BLaER1 (cell line): ENCODE measurements around the gene NOTCH3.

Source experiments
- H3K27ac ChIP-seq: shearing (Covaris generic); formaldehyde crosslinking; 2 replicates; pipeline ENCODE4 v1.8.1; 2022
- H3K27me3 ChIP-seq: shearing (Covaris generic); formaldehyde crosslinking; 2 replicates; pipeline ENCODE4 v1.8.1; 2022
- H3K36me3 ChIP-seq: shearing (Covaris generic); formaldehyde crosslinking; 2 replicates; pipeline ENCODE4 v1.8.1; 2022
- H3K4me1 ChIP-seq: shearing (Covaris generic); formaldehyde crosslinking; 2 replicates; pipeline ENCODE4 v1.8.1; 2022
- H3K4me2 ChIP-seq: shearing (Covaris generic); formaldehyde crosslinking; 2 replicates; pipeline ENCODE4 v1.8.1; 2022
- H3K4me3 ChIP-seq: shearing (Covaris generic); formaldehyde crosslinking; 2 replicates; pipeline ENCODE4 v1.8.1; 2022
- H3K9ac ChIP-seq: shearing (Covaris generic); formaldehyde crosslinking; 2 replicates; pipeline ENCODE4 v1.8.1; 2022
- H3K9me3 ChIP-seq: shearing (Covaris generic); formaldehyde crosslinking; 2 replicates; pipeline ENCODE4 v1.8.1; 2022
- H4K20me1 ChIP-seq: shearing (Covaris generic); formaldehyde crosslinking; 2 replicates; pipeline ENCODE4 v1.8.1; 2022
- Cebpa-rat ChIP-seq: shearing (Covaris generic); IDR thresholded peaks from 2 replicates; pipeline ENCODE4 v1.8.1; 2022

NOTCH3 gene

DNA sequence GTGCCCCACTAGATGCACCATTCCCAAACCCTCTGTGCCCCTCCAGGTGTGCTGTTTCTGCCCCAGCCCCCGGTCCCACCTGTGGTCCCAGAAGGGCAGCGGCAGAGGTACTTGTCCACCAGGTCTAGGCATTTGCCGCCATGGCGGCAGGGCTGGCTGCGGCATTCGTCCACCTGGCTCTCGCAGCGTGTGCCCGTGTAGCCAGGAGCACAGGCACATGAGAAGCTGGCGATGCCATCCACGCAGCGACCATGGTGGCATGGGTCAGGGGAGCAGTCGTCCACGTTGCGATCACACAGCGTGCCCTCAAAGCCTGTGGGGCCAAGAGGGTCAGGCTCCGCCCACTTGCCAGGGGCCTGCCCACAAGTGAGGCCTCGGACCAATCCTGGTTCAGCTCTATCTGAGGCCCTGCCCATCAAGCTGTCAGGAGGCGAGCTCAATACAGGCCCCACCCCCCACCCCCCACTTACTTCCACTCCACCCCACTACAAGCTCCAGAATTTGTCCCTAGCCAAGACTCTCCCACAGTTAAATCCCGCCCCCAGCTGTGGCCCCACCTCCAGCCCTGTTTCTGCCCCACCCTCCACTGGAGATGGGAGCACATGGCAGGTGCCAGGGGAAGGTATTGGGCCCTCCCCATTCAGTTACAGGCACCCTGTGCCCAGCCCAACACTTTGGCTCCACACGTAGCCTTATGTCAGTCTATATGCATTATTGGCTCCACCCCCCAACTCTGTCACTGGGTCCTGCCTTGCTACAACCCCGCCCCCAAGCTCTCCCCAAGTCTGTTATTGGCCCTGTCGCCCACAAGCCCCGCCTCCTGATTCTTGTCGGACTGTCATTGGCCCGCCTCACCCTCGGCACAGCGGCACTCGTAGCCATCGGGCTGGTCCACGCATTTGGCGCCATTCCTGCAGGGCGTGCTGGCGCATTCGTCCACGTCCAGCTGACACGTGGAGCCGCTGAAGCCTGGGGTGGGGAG, 13.5 kb downstream of the NOTCH3 start:
- H3K27me3 ChIP-seq, result no peaks in the 10 kb centered on the region
- no peaks in the 10 kb centered on the region for H3K9me3 ChIP-seq
- H3K4me2 ChIP-seq, result no peak overlapping the region
- no peak overlapping the region for H3K27ac ChIP-seq
- peaks cover 75% of the 10 kb centered on the region for H4K20me1 ChIP-seq
- H3K36me3 ChIP-seq, result peaks cover 98% of the 10 kb centered on the region
- 0 out of 2 replicates have a peak, but pooled peaks cover 10% of the 10 kb centered on the region for H3K4me1 ChIP-seq
- H3K9ac ChIP-seq, result no peak overlapping the region
- no peak for TF ChIP-seq Cebpa-rat
- no peak overlapping the region for H3K4me3 ChIP-seq

- Histone ChIP-seq H3K36me3 (peaks cover 98% of the 10 kb centered on the region), H3K27me3 (no peaks in the 10 kb centered on the region), H3K4me2 (no peak overlapping the region), H3K27ac (no peak overlapping the region), H3K9me3 (no peaks in the 10 kb centered on the region), H3K9ac (no peak overlapping the region), H3K4me1 (0 out of 2 replicates have a peak, but pooled peaks cover 10% of the 10 kb centered on the region), H4K20me1 (peaks cover 75% of the 10 kb centered on the region), H3K4me3 (no peak overlapping the region)
- no peak for TF ChIP-seq Cebpa-rat
Observed at GRCh38 chr19:15185188-15185587, 15.6 kb downstream of the NOTCH3 start.

GRCh38 chr19:15184776-15185175, 16.0 kb downstream of the NOTCH3 start:
- Histone ChIP-seq H4K20me1 (peaks cover 75% of the 10 kb centered on the region), H3K27me3 (no peaks in the 10 kb centered on the region), H3K9ac (no peak overlapping the region), H3K4me3 (no peak overlapping the region), H3K36me3 (peaks cover 98% of the 10 kb centered on the region), H3K4me1 (0 out of 2 replicates have a peak, but pooled peaks cover 10% of the 10 kb centered on the region), H3K27ac (no peak overlapping the region), H3K9me3 (no peaks in the 10 kb centered on the region), H3K4me2 (no peak overlapping the region)
- no peak for TF ChIP-seq Cebpa-rat

DNA sequence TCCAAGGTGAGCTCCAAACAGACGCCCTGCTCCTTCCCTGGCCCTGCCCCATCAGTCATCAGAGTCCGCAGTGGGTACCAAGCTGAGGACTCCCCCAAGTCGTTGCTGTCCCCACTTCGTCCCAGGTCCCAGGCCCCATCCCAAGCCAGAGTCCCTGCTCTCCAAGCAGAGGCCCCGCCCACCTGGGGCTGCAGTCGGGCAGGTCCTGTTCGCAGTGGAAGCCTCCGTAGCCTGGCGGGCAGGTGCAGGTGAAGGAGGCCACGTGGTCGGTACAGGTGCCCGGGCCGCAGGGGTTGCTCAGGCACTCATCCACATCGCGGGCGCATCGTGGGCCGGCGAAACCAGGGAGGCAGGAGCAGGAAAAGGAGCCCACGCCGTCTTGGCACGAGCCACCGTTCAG, 19.4 kb downstream of the NOTCH3 start:
- TF ChIP-seq Cebpa-rat, result no peak

DNA sequence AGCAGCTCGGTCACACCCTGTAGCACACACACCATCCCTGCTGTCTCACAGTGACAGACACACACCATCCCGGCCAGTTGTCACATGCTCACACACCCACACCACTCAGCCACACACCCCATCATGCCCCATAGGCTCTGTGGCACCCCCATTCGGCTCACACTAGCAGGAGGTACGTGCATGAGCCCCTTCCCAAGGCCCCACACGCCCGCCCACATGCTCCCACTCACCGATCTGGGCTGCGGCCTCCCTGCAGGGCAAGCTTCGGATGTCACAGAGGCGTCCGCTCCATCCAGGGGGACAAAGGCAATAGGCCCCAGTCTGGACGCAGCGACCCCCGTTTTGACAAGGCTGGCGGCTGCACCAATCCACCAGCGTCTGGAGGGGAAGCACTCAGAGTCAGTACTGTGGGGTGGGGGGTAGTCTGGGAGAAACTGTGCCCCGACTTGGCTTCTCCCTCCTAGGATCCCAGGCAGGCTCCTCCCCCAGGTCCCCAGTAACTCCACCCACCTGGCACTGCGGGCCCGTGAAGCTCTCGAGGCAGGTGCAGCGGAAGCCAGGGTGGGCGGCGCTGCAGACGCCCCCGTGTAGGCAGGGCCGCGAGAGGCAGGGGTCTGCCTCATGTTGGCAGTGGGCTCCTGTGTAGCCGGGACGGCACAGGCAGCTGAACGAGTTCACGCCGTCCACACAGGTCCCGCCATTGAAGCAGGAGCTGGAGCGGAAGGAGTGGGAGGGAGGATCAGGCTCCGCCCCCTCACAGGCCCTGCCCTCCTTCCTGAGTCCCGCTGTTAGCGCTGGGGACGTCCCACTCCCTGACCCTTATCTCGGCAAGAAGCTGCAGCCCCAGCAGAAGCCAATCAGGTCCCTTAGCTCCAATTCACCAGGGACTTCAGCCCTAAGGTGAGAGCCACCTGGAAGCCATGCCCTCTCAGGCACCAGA, 20.1 kb downstream of the NOTCH3 start:
- no peaks in the 10 kb centered on the region for H3K27me3 ChIP-seq
- H3K4me2 ChIP-seq, result no peak overlapping the region
- H4K20me1 ChIP-seq, result peaks cover 81% of the 10 kb centered on the region
- no peak for TF ChIP-seq Cebpa-rat
- no peak overlapping the region for H3K27ac ChIP-seq
- no peaks in the 10 kb centered on the region for H3K9me3 ChIP-seq
- H3K4me3 ChIP-seq, result no peak overlapping the region
- H3K36me3 ChIP-seq, result peaks cover 93% of the 10 kb centered on the region
- H3K4me1 ChIP-seq, result peaks cover 14% of the 10 kb centered on the region
- no peak overlapping the region for H3K9ac ChIP-seq

More for the DNA sequence above, 19.4 kb downstream of the NOTCH3 start:
- H3K36me3 ChIP-seq, result peaks cover 93% of the 10 kb centered on the region
- H3K27ac ChIP-seq, result no peak overlapping the region
- no peaks in the 10 kb centered on the region for H3K9me3 ChIP-seq
- peaks cover 79% of the 10 kb centered on the region for H4K20me1 ChIP-seq
- no peak overlapping the region for H3K9ac ChIP-seq
- no peaks in the 10 kb centered on the region for H3K27me3 ChIP-seq
- no peak overlapping the region for H3K4me2 ChIP-seq
- no peak overlapping the region for H3K4me3 ChIP-seq
- H3K4me1 ChIP-seq, result peaks cover 18% of the 10 kb centered on the region

GRCh38 chr19:15178629-15179308, 22.0 kb downstream of the NOTCH3 start:
- Histone ChIP-seq H4K20me1 (peaks cover 81% of the 10 kb centered on the region), H3K9ac (no peak overlapping the region), H3K4me2 (no peak overlapping the region), H3K4me1 (peaks cover 8% of the 10 kb centered on the region), H3K9me3 (no peaks in the 10 kb centered on the region), H3K27me3 (no peaks in the 10 kb centered on the region), H3K4me3 (no peak overlapping the region), H3K27ac (no peak overlapping the region), H3K36me3 (peaks cover 91% of the 10 kb centered on the region)
- no peak for TF ChIP-seq Cebpa-rat

DNA sequence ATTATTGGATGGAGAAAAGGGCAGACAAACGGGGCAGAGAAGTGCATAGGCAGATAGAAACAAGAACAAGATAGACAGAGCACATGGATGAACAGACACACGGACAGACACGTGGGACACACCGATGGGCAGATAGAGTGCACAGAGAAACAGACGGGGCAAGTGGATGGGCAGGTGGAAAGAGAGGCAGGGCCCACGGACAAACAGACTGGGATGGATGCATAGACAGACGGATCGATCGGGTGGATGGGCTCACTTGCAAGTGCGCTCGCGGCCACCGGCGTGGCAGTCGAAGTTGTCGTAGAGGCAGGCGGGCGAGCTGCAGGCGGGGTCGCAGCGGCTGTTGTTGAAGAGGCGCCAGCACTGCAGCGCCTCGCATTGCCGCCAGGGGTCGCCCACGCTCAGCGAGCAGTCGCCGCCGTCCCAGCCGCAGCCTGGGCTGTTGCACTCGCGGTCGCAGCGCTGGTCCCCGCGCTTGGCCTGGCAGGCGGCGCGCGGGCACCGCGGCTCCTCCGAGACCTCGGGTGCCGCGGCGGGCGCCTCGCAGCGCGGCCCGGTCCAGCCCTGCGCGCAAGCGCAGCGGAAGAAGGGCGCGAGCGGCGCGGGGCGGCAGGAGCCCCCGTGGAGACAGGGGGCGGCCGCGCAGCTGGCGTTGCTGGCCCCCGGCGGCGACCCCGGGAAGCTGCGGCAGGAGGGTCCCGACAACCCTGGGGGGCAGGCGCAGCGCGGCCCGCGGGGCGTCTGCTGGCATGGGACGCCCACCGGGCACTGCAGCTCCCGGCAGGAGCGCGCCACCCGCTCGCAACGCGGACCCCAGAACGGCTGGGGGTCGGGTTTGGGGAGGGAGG, 23.3 kb downstream of the NOTCH3 start:
- H3K4me1 ChIP-seq, result peaks cover 8% of the 10 kb centered on the region
- H3K4me3 ChIP-seq, result peak overlapping the region; percentile 57
- TF ChIP-seq Cebpa-rat, result no peak
- peak overlapping the region; percentile 91 for H3K4me2 ChIP-seq
- H3K9me3 ChIP-seq, result no peaks in the 10 kb centered on the region
- no peaks in the 10 kb centered on the region for H3K27me3 ChIP-seq
- H3K36me3 ChIP-seq, result peaks cover 89% of the 10 kb centered on the region
- peaks cover 82% of the 10 kb centered on the region for H4K20me1 ChIP-seq
- no peak overlapping the region for H3K27ac ChIP-seq
- H3K9ac ChIP-seq, result peak overlapping the region; percentile 38; the same call in 1 of the 2 replicates

DNA sequence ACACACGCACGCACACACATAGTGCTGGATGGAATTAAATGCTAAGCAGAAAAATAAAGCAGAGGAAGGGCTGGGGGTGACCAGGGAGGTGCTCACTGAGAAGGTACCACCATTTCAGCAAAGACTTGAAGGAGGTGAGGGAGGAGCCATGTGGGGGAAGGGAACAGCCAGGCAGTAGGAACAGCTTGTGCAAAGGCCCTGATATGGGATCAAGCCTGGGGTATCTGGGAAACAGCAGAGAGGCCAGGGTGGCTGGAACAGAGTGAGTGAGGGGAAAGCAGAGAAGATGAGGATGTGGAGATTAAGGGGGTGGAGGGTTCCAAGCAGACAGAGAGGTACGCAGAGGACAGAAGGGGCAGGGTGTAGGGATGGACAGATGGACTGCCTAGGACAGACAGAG, 25.2 kb downstream of the NOTCH3 start:
- Histone ChIP-seq H3K4me1 (peaks cover 8% of the 10 kb centered on the region), H3K27ac (no peak overlapping the region), H3K4me3 (no peak overlapping the region), H4K20me1 (peaks cover 64% of the 10 kb centered on the region), H3K36me3 (peaks cover 90% of the 10 kb centered on the region), H3K9ac (no peak overlapping the region), H3K4me2 (no peak overlapping the region), H3K9me3 (no peaks in the 10 kb centered on the region), H3K27me3 (no peaks in the 10 kb centered on the region)
- no peak for TF ChIP-seq Cebpa-rat
